OCI-LY3 (cell line): Measurements from ENCODE around the gene REXO4.

Source experiments
- H2AFZ ChIP-seq: fragments of 200-600, 300-600 bp; shearing (Covaris generic); 2 replicates; pipeline ENCODE4 v1.6.0; 2014; ENCODE audit warnings: antibody characterized with exemption, low read depth, low read length
- H3K27ac ChIP-seq: fragments of 200-600, 300-600 bp; sonication (generic); 2 replicates; pipeline ENCODE4 v1.5.1; 2014; ENCODE audit warnings: mild to moderate bottlenecking, low read length, moderate library complexity, mixed read lengths
- H3K27me3 ChIP-seq: fragments of 200-600, 300-600 bp; sonication (generic); 2 replicates; pipeline ENCODE4 v1.6.1; 2014; ENCODE audit warnings: low read depth, low read length, mixed read lengths
- H3K36me3 ChIP-seq: fragments of 200-600, 300-600 bp; sonication (generic); replicated peaks from 2 replicates; pipeline ENCODE3; 2014; ENCODE audit warnings: low read depth, low read length, mixed read lengths
- H3K4me1 ChIP-seq: fragments of 300-600, 200-600 bp; sonication (generic); 2 replicates; pipeline ENCODE4 v1.6.1; 2014; ENCODE audit warnings: low read length, mixed read lengths
- H3K4me2 ChIP-seq: fragments of 200-600, 300-600 bp; sonication (generic); 2 replicates; pipeline ENCODE4 v1.6.1; 2014; ENCODE audit warnings: low read length, mixed read lengths
- H3K4me3 ChIP-seq: fragments of 300-600, 200-600 bp; sonication (generic); 2 replicates; pipeline ENCODE4 v1.5.1; 2014; ENCODE audit warnings: antibody characterized with exemption, mild to moderate bottlenecking, low read length, moderate library complexity
- H3K79me2 ChIP-seq: fragments of 300-600, 200-600 bp; shearing (Covaris generic); 2 replicates; pipeline ENCODE4 v1.6.1; 2014; ENCODE audit warnings: mild to moderate bottlenecking, low read length, mixed read lengths
- H3K9ac ChIP-seq: fragments of 300-600, 200-600 bp; shearing (Covaris generic); 2 replicates; pipeline ENCODE4 v1.6.0; 2014; ENCODE audit warnings: mild to moderate bottlenecking, low read length, moderate library complexity
- H3K9me3 ChIP-seq: fragments of 200-600, 300-600 bp; shearing (Covaris generic); 2 replicates; pipeline ENCODE4 v1.6.1; 2014; ENCODE audit warnings: low read length, mixed read lengths; ENCODE audit not compliant: insufficient read depth
- H4K20me1 ChIP-seq: fragments of 200-600, 300-600 bp; sonication (generic); 2 replicates; pipeline ENCODE4 v1.6.1; 2016; ENCODE audit warnings: low read length, mixed read lengths; ENCODE audit not compliant: insufficient read depth
- EZH2phosphoT487 ChIP-seq: fragments of 200-600 bp; shearing (Covaris generic); IDR thresholded peaks from 2 replicates; pipeline ENCODE4 v1.6.1; 2018; ENCODE audit warnings: antibody characterized with exemption, mixed run types, low read depth
- TF ChIP-seq, protein P1 (sequence below): fragments of 200-600, 300-600 bp; sonication (generic); IDR thresholded peaks from 2 replicates; pipeline ENCODE4 v1.5.1; 2014; ENCODE audit warnings: antibody characterized with exemption, low read length, low read depth

REXO4 gene

DNA sequence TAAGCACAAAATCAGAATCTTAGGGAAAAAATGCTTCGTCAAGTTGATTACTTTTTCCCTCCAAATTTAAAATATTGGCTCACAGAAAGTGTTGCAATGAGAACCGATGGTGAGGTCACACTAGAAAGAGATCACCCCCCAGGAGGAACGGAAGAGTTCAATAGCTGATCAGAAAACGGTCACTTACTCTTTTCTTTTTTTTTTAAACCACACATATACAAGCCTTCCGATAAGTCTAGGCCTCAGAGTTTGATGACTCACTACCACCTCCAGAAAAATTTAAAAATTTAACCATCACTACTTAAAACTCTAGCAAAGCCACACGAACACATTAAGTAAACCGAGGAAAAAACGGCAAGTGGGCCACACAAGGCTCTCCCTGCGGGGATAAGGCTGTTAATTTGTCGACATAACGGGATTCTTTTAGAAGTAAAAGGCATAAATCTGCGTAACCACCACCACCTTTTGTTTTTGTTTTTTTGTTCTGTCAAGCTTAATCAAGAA lies 43.1 kb downstream of the REXO4 start:
- no peaks in the 10 kb centered on the region for H3K9me3 ChIP-seq
- peak overlapping the region; percentile 99 for H3K9ac ChIP-seq
- H3K36me3 ChIP-seq = peaks cover 28% of the 10 kb centered on the region
- H3K4me2 ChIP-seq = peak overlapping the region; percentile 63
- peaks cover 49% of the 10 kb centered on the region for H4K20me1 ChIP-seq
- no peak for TF ChIP-seq EZH2phosphoT487
- TF ChIP-seq, protein P1, sequence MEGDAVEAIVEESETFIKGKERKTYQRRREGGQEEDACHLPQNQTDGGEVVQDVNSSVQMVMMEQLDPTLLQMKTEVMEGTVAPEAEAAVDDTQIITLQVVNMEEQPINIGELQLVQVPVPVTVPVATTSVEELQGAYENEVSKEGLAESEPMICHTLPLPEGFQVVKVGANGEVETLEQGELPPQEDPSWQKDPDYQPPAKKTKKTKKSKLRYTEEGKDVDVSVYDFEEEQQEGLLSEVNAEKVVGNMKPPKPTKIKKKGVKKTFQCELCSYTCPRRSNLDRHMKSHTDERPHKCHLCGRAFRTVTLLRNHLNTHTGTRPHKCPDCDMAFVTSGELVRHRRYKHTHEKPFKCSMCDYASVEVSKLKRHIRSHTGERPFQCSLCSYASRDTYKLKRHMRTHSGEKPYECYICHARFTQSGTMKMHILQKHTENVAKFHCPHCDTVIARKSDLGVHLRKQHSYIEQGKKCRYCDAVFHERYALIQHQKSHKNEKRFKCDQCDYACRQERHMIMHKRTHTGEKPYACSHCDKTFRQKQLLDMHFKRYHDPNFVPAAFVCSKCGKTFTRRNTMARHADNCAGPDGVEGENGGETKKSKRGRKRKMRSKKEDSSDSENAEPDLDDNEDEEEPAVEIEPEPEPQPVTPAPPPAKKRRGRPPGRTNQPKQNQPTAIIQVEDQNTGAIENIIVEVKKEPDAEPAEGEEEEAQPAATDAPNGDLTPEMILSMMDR = no peak
- 0 out of 2 replicates have a peak overlapping the region, but pooled peaks have one; percentile 60 for H3K27ac ChIP-seq
- H3K79me2 ChIP-seq = peaks cover 62% of the 10 kb centered on the region
- H3K27me3 ChIP-seq = no peaks in the 10 kb centered on the region
- peaks cover 11% of the 10 kb centered on the region; the same call in 1 of the 2 replicates for H3K4me1 ChIP-seq
- peak overlapping the region; percentile 93 for H3K4me3 ChIP-seq
- no peak overlapping the region for H2AFZ ChIP-seq

DNA sequence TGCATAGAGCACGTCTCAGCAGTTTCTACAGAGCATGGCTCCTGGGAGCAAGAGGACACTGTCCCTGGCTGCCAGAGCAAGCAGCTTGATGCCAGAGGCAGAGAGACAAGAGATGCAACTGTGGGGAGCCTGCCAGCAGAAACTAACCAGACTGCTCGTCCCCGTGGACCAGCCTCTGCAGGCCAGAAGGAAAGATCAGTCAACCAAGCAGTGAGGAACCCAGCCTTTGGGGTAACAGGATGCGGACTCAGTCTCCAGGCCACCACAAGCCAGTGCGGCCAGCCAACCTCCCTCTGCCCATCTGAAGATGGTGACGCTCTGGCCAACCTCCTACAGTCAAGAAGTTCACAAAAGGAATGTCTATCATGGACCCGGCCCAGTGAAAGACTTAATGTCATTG lies 45.7 kb downstream of the REXO4 start:
- Histone ChIP-seq H3K9ac (no peak overlapping the region), H3K4me2 (no peak overlapping the region), H3K9me3 (no peaks in the 10 kb centered on the region), H4K20me1 (peaks cover 74% of the 10 kb centered on the region), H2AFZ (no peak overlapping the region), H3K4me1 (peaks cover 11% of the 10 kb centered on the region; the same call in 1 of the 2 replicates), H3K27ac (no peak overlapping the region), H3K79me2 (peaks cover 87% of the 10 kb centered on the region), H3K27me3 (no peaks in the 10 kb centered on the region), H3K4me3 (no peak overlapping the region), H3K36me3 (peaks cover 46% of the 10 kb centered on the region)
- TF ChIP-seq, protein P1 = no peak
- no peak for TF ChIP-seq EZH2phosphoT487

DNA sequence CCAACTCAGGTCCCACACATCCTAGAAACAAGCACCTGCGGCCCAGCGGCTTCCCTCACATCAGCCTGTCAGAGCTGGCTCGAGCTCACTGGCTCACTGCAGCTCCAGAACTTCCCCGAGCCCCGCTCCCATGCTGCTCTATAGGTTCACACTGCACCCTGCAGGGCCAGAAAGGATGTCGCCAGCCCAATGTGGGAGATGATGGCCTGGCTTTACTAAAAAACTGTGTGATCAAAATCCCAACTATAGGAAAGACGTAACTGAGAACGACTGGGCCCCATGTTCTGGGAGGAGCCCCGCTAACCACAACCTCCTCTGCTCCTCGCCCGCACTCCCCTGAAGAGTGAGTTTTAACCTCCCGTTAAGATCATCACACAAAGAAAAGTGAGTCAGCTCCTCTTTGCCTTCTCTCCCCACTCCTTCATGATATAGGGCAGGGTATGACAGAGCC lies 46.5 kb downstream of the REXO4 start:
- H3K36me3 ChIP-seq = peaks cover 55% of the 10 kb centered on the region
- no peak overlapping the region for H3K27ac ChIP-seq

DNA sequence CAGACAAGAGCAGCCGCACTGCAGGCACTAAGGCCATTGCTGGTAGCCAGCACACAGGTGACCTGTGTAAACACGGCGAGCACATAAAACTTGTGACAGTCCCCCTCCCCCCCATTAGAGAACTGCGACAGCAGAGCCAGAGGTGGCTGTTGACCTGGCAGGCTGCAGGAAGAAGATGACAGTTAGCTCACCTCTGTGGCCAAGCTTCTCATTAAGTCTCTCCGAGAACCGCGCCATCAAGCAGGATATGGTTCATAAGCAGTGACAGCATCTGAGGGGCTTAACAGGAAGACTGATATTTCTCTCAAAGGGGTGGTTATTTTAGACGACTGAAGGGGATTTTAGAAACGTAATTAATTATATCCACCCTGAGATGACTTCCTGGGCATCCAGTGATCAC lies 47.1 kb downstream of the REXO4 start:
- Histone ChIP-seq H3K79me2 (peaks cover 100% of the 10 kb centered on the region), H3K27ac (no peak overlapping the region), H3K9ac (no peak overlapping the region), H2AFZ (no peak overlapping the region), H3K4me2 (no peak overlapping the region), H3K9me3 (no peaks in the 10 kb centered on the region), H4K20me1 (peaks cover 87% of the 10 kb centered on the region), H3K36me3 (peaks cover 61% of the 10 kb centered on the region), H3K27me3 (no peaks in the 10 kb centered on the region), H3K4me3 (no peak overlapping the region), H3K4me1 (peaks cover 5% of the 10 kb centered on the region; the same call in 1 of the 2 replicates)
- TF ChIP-seq EZH2phosphoT487 = no peak
- TF ChIP-seq, protein P1 = no peak

More for the DNA sequence above, 46.5 kb downstream of the REXO4 start:
- Histone ChIP-seq H2AFZ (no peak overlapping the region), H3K9me3 (no peaks in the 10 kb centered on the region), H3K9ac (no peak overlapping the region), H3K79me2 (peaks cover 96% of the 10 kb centered on the region), H3K27me3 (no peaks in the 10 kb centered on the region), H3K4me2 (no peak overlapping the region), H3K4me1 (peaks cover 6% of the 10 kb centered on the region; the same call in 1 of the 2 replicates), H4K20me1 (peaks cover 82% of the 10 kb centered on the region), H3K4me3 (no peak overlapping the region)
- TF ChIP-seq EZH2phosphoT487 = no peak
- TF ChIP-seq, protein P1 = no peak
